Panc1 (cell line): ENCODE measurements around the gene LYZL2. TPM values are rescaled to one million over a fixed set of nuclear protein-coding genes. Genes with fewer than 3 reads are reported as not detected.
"Not testable (repeated sequence)": the region's sequence is repeated elsewhere in the genome, so short reads cannot be mapped to it uniquely, and the experiment has no call there.

Source experiments
- ATAC-seq: fragments of 200-7000 bp; cut with Tn5 transposase; 2 replicates; pipeline ENCODE4 v1.9.1; 2020; ENCODE audit warnings: mild to moderate bottlenecking, moderate library complexity
- BruUV-seq: library from RNA; stranded (reverse); fragments of 400-500 nt; replicated peaks from 2 replicates; lab custom pipeline; 2021; lab: Mats Ljungman, UMichigan
- CTCF ChIA-PET: fragments of 300-600 bp; sonication (Branson Sonifier 250); formaldehyde crosslinking; loops from one replicate; lab custom pipeline; 2022; ENCODE audit warnings: antibody characterized with exemption; lab: Charles Lee
- POLR2A ChIA-PET: fragments of 300-600 bp; sonication (Branson Sonifier 250); formaldehyde crosslinking; loops from one replicate; lab custom pipeline; 2022; ENCODE audit warnings: antibody characterized with exemption; lab: Charles Lee
- DNase-seq: peaks from one replicate; pipeline ENCODE4 v3.0.0-alpha.2; 2010; ENCODE audit warnings: low read depth, low spot score
- H3K27ac ChIP-seq: 2 replicates; pipeline ENCODE4 v1.5.1; 2011; ENCODE audit warnings: mild to moderate bottlenecking, low read length, inconsistent platforms
- H3K27me3 ChIP-seq: fragments of 200-500 bp; sonication (Bioruptor generic); 2 replicates; pipeline ENCODE4 v1.6.0; 2014; ENCODE audit warnings: low read length, inconsistent platforms; ENCODE audit not compliant: control insufficient read depth, insufficient read depth
- H3K36me3 ChIP-seq: fragments of 200-500 bp; sonication (Bioruptor generic); 2 replicates; pipeline ENCODE4 v1.5.1; 2014; ENCODE audit warnings: inconsistent platforms, mild to moderate bottlenecking, low read length, moderate library complexity; ENCODE audit not compliant: control insufficient read depth, insufficient read depth
- H3K4me1 ChIP-seq: 2 replicates; pipeline ENCODE4 v1.5.1; 2011; ENCODE audit warnings: inconsistent platforms, mild to moderate bottlenecking, low read length, moderate library complexity; ENCODE audit not compliant: control insufficient read depth, insufficient read depth
- H3K4me3 ChIP-seq, 2 experiments: 2 replicates each; pipeline ENCODE4 v1.5.1; 2011 to 2012; ENCODE audit warnings: low read depth in 2 of 2, low read length in 2 of 2, mild to moderate bottlenecking in 2 of 2, inconsistent platforms in 1 of 2, moderate library complexity in 1 of 2
- H3K9me3 ChIP-seq: fragments of 200-500 bp; sonication (Bioruptor generic); 2 replicates; pipeline ENCODE4 v1.5.1; 2014; ENCODE audit warnings: low read depth, mild to moderate bottlenecking, inconsistent platforms, low read length, moderate library complexity; ENCODE audit not compliant: control insufficient read depth, insufficient read depth
- POLR2AphosphoS5 ChIP-seq: IDR thresholded peaks from 2 replicates; pipeline ENCODE4 v1.6.1; 2012; ENCODE audit warnings: mild to moderate bottlenecking, low read depth, low read length, moderate library complexity
- SIN3A ChIP-seq: IDR thresholded peaks from 2 replicates; pipeline ENCODE4 v1.6.1; 2012; ENCODE audit warnings: low read depth, mild to moderate bottlenecking, low read length, moderate library complexity, borderline replicate concordance; ENCODE audit not compliant: insufficient read depth
- TCF7L2 ChIP-seq: IDR thresholded peaks from 2 replicates; pipeline ENCODE4 v1.6.1; 2011; ENCODE audit warnings: mild to moderate bottlenecking, low read depth, low read length, inconsistent platforms
- in situ Hi-C: cut with HindIII; loops from 2 replicates; pipeline ENCODE4 v1.10.0; 2016; ENCODE audit warnings: low sequenced_read_pairs, low pct_unique_long_range_greater_than_20kb
- intact Hi-C: fragments of 100-400 bp; cut with micrococcal nuclease; formaldehyde crosslinking; loops from one replicate; pipeline ENCODE4 v1.10.0; 2022; ENCODE audit not compliant: unreplicated experiment
- total RNA-seq: library from RNA; stranded (reverse); gene quantifications from one replicate; pipeline ENCODE4 v1.2.1, GENCODE V29; 2021; ENCODE audit not compliant: unreplicated experiment
- TF ChIP-seq, protein P1 (sequence below): fragments of 450-650 bp; IDR thresholded peaks from 2 replicates; pipeline ENCODE4 v1.5.1; 2017; ENCODE audit warnings: mild to moderate bottlenecking
- TF ChIP-seq, protein P2 (sequence below), 2 experiments: IDR thresholded peaks; 2 replicates each; pipeline ENCODE4 v1.6.1; 2011 to 2012; ENCODE audit warnings: low read depth in 2 of 2, control low read depth in 1 of 2, low read length in 1 of 2, mild to moderate bottlenecking in 1 of 2, moderate library complexity in 1 of 2; ENCODE audit not compliant: insufficient read depth in 1 of 2

The LYZL2 gene
- total RNA-seq, 1 experiment from 2014 or later = not detected

DNA sequence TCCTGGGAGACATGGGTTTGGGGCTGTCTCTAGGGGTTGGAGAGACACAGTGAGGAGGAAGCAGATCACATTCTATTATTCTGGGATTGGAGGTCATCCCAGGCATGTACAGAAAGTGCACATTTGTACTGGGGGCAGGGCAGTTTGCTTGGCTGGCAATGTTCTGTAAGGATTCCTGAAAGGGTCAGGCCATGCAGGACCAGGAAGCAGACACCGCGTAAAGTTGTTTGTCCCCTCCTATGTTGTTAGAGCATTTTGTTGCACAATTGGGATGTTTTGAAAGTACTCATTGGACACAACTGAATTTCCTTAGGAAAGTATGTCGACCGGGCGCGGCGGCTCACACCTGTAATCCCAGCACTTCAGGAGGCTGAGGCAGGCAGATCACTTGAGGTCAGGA, 12.5 kb downstream of the LYZL2 start:
- TF ChIP-seq POLR2AphosphoS5 (no peak), TCF7L2 (no peak), SIN3A (no peak)
- TF ChIP-seq, protein P1, sequence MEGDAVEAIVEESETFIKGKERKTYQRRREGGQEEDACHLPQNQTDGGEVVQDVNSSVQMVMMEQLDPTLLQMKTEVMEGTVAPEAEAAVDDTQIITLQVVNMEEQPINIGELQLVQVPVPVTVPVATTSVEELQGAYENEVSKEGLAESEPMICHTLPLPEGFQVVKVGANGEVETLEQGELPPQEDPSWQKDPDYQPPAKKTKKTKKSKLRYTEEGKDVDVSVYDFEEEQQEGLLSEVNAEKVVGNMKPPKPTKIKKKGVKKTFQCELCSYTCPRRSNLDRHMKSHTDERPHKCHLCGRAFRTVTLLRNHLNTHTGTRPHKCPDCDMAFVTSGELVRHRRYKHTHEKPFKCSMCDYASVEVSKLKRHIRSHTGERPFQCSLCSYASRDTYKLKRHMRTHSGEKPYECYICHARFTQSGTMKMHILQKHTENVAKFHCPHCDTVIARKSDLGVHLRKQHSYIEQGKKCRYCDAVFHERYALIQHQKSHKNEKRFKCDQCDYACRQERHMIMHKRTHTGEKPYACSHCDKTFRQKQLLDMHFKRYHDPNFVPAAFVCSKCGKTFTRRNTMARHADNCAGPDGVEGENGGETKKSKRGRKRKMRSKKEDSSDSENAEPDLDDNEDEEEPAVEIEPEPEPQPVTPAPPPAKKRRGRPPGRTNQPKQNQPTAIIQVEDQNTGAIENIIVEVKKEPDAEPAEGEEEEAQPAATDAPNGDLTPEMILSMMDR = no peak
- TF ChIP-seq, protein P2, sequence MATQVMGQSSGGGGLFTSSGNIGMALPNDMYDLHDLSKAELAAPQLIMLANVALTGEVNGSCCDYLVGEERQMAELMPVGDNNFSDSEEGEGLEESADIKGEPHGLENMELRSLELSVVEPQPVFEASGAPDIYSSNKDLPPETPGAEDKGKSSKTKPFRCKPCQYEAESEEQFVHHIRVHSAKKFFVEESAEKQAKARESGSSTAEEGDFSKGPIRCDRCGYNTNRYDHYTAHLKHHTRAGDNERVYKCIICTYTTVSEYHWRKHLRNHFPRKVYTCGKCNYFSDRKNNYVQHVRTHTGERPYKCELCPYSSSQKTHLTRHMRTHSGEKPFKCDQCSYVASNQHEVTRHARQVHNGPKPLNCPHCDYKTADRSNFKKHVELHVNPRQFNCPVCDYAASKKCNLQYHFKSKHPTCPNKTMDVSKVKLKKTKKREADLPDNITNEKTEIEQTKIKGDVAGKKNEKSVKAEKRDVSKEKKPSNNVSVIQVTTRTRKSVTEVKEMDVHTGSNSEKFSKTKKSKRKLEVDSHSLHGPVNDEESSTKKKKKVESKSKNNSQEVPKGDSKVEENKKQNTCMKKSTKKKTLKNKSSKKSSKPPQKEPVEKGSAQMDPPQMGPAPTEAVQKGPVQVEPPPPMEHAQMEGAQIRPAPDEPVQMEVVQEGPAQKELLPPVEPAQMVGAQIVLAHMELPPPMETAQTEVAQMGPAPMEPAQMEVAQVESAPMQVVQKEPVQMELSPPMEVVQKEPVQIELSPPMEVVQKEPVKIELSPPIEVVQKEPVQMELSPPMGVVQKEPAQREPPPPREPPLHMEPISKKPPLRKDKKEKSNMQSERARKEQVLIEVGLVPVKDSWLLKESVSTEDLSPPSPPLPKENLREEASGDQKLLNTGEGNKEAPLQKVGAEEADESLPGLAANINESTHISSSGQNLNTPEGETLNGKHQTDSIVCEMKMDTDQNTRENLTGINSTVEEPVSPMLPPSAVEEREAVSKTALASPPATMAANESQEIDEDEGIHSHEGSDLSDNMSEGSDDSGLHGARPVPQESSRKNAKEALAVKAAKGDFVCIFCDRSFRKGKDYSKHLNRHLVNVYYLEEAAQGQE (IDR thresholded peaks at IDR 0.05; ENCODE audit: insufficient read depth in 1 of 2, low read depth in 2 of 2, low read length in 1 of 2) = no peak
- Histone ChIP-seq H3K36me3 (no peaks in the 10 kb centered on the region), H3K4me3 (no peak overlapping the region), H3K27me3 (no peaks in the 10 kb centered on the region), H3K27ac (no peak overlapping the region), H3K4me1 (no peaks in the 10 kb centered on the region), H3K9me3 (no peaks in the 10 kb centered on the region)
- DNase-seq = no peak
- intact Hi-C loops (no loop called here), in situ Hi-C loops (no loop called here)
- BruUV-seq = no TSS peak
- CTCF ChIA-PET = no interaction called here
- POLR2A ChIA-PET = no interaction called here
- ATAC-seq = no peak

DNA sequence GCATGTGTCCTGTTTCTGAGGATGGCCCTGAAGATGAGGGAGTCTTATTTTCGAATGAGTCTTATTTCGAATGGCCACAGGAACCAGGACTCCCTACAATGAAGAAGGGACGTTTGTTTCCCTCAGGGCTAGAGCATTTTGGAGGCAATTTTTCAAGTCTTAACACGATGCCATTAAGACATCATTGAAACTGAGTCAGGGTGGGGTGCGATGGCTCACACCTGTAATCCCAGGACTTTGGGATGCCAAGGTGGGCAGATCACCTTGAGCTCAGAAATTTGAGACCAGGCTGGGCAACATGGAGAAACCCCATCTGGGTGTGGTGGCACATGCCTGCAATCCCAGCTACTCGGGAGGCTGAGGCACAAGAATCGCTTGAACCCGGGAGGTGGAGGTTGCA, 18.5 kb downstream of the LYZL2 start:
- in situ Hi-C loops, POLR2A ChIA-PET, CTCF ChIA-PET: not testable (repeated sequence)

DNA sequence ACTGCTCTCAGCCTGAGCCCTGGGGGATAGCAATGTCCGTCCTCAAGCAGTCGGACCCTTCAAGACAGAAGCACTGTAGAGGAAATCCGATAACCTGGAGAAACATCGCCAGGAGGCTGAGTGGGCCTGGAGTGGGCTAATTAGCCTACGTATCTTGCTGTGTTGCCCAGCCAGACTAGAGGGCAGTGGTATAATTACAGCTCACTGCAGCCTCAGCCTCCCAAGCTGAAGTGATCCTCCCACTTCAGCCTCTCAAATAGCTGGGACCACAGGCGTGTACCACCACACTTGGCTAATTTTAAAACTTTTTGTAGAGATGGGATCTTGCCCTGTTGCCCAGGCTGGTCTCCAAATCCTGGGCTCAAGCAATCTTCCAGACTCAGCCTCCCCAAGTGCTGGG, 21.7 kb downstream of the LYZL2 start:
- BruUV-seq = no TSS peak
- POLR2A ChIA-PET = no interaction called here
- no peaks in the 10 kb centered on the region for H3K9me3 ChIP-seq
- TF ChIP-seq, protein P2 (IDR thresholded peaks at IDR 0.05; ENCODE audit: insufficient read depth in 1 of 2, low read depth in 2 of 2, low read length in 1 of 2) = no peak
- TF ChIP-seq POLR2AphosphoS5 (no peak), SIN3A (no peak), TCF7L2 (no peak)
- TF ChIP-seq, protein P1 = no peak
- H3K36me3 ChIP-seq = no peaks in the 10 kb centered on the region
- intact Hi-C loops (no loop called here), in situ Hi-C loops (no loop called here)
- H3K4me1 ChIP-seq = no peaks in the 10 kb centered on the region
- no peak for DNase-seq
- no peak for ATAC-seq
- no peak overlapping the region for H3K4me3 ChIP-seq
- H3K27me3 ChIP-seq = no peaks in the 10 kb centered on the region
- CTCF ChIA-PET = no interaction called here
- no peak overlapping the region for H3K27ac ChIP-seq

More for the DNA sequence above, 18.5 kb downstream of the LYZL2 start:
- H3K4me3 ChIP-seq, H3K27me3 ChIP-seq, H3K4me1 ChIP-seq, intact Hi-C loops, H3K9me3 ChIP-seq, ATAC-seq, DNase-seq, H3K36me3 ChIP-seq, H3K27ac ChIP-seq, BruUV-seq: not testable (repeated sequence)
